ENCODE results near the gene SUCLG2.

SUCLG2 gene

GRCh38 chr3:67654099-67654843 lies at the start of gene SUCLG2:
SUCLG2 (minus strand) TSS chr3:67654612; CDS start chr3:67654586, 26 bp downstream.
- peak; percentile 72 to 74 for DNase-seq

GRCh38 chr3:67700596-67700995 lies 46.2 kb upstream of the SUCLG2 start:
- DNase-seq: no peak

- no peak for DNase-seq
Measured at GRCh38 chr3:67699882-67700281, 45.5 kb upstream of the SUCLG2 start.

GRCh38 chr3:67692621-67693020 lies 38.2 kb upstream of the SUCLG2 start:
- DNase-seq: no peak

- DNase-seq: no peak
Measured at GRCh38 chr3:67691926-67692325, 37.5 kb upstream of the SUCLG2 start.

- no peak for DNase-seq
Measured at GRCh38 chr3:67691207-67691606, 36.8 kb upstream of the SUCLG2 start.

GRCh38 chr3:67689806-67690205 lies 35.4 kb upstream of the SUCLG2 start:
- DNase-seq: no peak

- DNase-seq: no peak
Measured at GRCh38 chr3:67688231-67688630, 33.8 kb upstream of the SUCLG2 start.

GRCh38 chr3:67686069-67686468 lies 31.7 kb upstream of the SUCLG2 start:
- no peak for DNase-seq

- DNase-seq: no peak
Measured at GRCh38 chr3:67685499-67685898, 31.1 kb upstream of the SUCLG2 start.

GRCh38 chr3:67684211-67684610 lies 29.8 kb upstream of the SUCLG2 start:
- DNase-seq: no peak

- no peak for DNase-seq
Measured at GRCh38 chr3:67683522-67683921, 29.1 kb upstream of the SUCLG2 start.

GRCh38 chr3:67678665-67679064 lies 24.3 kb upstream of the SUCLG2 start:
- no peak for DNase-seq

GRCh38 chr3:67674055-67674454 lies 19.6 kb upstream of the SUCLG2 start:
- DNase-seq: no peak

GRCh38 chr3:67662733-67663132 lies 8.3 kb upstream of the SUCLG2 start:
- no peak for DNase-seq

- no peak for DNase-seq
Measured at GRCh38 chr3:67661089-67661488, 6.7 kb upstream of the SUCLG2 start.

GRCh38 chr3:67657192-67657591 lies 2.8 kb upstream of the SUCLG2 start:
- DNase-seq: no peak

GRCh38 chr3:67656614-67657013 lies 2.2 kb upstream of the SUCLG2 start:
- no peak for DNase-seq

- DNase-seq: peak; percentile 45 to 60
Measured at GRCh38 chr3:67655364-67656121, 1.1 kb upstream of the SUCLG2 start.

- no peak for DNase-seq
Measured at GRCh38 chr3:67654844-67655177, 399 bp upstream of the SUCLG2 start.

GRCh38 chr3:67653425-67654098 lies 850 bp downstream of the SUCLG2 start:
- no peak for DNase-seq

- DNase-seq: no peak
Measured at GRCh38 chr3:67650084-67650483, 4.3 kb downstream of the SUCLG2 start.

- no peak for DNase-seq
Measured at GRCh38 chr3:67649681-67650080, 4.7 kb downstream of the SUCLG2 start.

- DNase-seq: no peak
Measured at GRCh38 chr3:67648701-67649100, 5.7 kb downstream of the SUCLG2 start.

Data from stimulated activated CD4-positive, alpha-beta T cell treated with anti-CD3 and anti-CD28 coated beads, Interleukin-2, amount 100 ng/mL, for 48 hours (primary cell).